ENCODE data around the gene SFXN5. TPM values are rescaled to one million over a fixed set of nuclear protein-coding genes. Genes with fewer than 3 reads are reported as not detected.

SFXN5 gene
- total RNA-seq, 1 donor from 2014 or later, result 9.8 TPM

DNA sequence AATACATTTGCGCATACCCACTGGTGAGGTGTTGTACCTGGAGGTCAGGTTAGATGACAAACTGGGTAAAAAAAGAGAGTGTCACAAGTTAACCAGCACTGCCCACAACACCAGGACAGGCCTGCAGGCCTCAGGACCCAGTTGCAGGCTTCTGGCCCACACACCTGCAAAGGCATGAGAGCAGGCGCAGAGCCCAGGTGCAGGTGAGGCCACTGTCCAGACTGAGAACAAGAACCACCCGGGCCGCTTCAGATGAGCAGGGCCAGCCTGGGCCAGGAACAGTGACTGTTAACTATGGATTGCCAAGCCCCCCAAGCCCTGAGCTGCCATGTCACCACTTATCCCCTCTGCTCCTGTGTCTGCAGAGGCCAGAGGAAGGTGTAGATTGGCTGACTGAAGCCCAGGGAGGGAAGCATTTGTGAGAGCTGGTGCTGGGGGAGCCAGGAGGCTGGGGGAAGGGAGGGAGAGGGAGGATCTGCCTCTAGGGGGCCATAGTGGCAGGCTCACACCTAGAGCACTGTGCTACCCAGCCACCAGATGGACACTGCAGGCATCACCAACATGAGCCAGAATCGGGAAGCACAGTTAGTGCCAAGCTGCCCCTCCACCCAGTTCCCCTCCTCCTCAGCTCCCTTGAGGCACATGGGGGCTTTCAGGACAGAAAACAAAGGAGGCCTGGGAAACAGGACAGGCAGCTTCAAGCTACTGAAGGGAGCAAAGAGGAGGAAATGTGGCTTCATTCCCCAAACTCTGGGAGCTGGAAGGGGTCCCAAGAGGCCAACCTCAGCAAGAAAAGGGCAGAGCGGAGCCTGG, 35.4 kb downstream of the SFXN5 start:
- no peak for DNase-seq (ENCODE audit: extremely low spot score in 2 of 2)
- H3K4me1 ChIP-seq, result no peaks in the 10 kb centered on the region
- no peak overlapping the region for H3K27ac ChIP-seq
- no peaks in the 10 kb centered on the region for H3K9me3 ChIP-seq
- intact Hi-C loops (cut with DNase I), result no loop called here
- no peaks in the 10 kb centered on the region for H3K27me3 ChIP-seq
- H3K4me3 ChIP-seq, result no peak overlapping the region
- H3K36me3 ChIP-seq, result peaks cover 0 to 8% of the 10 kb centered on the region in 2 donors
- TF ChIP-seq POLR2A (IDR thresholded peaks at IDR 0.05), result no peak
- no peak for TF ChIP-seq POLR2AphosphoS5 (IDR thresholded peaks at IDR 0.05; ENCODE audit: insufficient read depth in 1 of 2, low read depth in 1 of 2)
- TF ChIP-seq CTCF (IDR thresholded peaks at IDR 0.05), result no peak

DNA sequence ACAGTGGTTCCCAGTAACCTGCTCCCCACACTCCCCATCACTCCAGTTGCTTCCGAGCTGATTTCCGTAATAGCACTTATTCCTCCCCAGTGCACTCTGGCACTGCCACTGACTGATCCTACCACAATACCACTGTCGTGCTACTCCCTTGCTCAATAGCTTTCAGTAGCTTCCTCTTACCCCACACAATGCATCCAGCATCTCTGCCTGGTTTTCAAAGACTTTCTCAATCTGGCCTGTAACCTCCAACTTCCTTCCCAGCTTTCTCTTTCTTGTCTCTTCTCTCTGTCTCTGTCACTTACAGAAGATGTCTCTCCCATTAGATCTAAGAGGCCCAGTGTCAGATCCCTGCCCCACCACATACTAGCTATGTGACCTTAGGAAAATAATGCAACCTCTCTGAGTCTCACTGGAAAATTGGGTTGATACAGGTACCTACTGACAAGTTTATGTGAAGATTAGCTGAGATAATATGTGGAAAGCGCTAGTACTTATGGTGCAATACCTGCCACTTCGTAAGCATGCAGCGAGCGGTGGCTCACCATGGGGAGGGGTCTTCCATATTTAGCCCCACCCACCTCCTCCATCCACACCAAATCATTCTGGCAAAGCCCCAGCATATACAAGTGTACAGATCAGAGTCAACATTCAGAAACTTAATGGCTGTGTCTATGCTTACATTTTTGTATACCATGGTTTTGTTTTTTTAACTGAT, 36.7 kb downstream of the SFXN5 start:
- H3K4me1 ChIP-seq, result no peaks in the 10 kb centered on the region
- intact Hi-C loops (cut with DNase I), result no loop called here
- H3K36me3 ChIP-seq, result peaks cover 0 to 3% of the 10 kb centered on the region in 2 donors
- H3K27me3 ChIP-seq, result no peaks in the 10 kb centered on the region
- no peaks in the 10 kb centered on the region for H3K9me3 ChIP-seq
- no peak for TF ChIP-seq POLR2AphosphoS5 (IDR thresholded peaks at IDR 0.05; ENCODE audit: insufficient read depth in 1 of 2, low read depth in 1 of 2)
- no peak for TF ChIP-seq POLR2A (IDR thresholded peaks at IDR 0.05)
- no peak for TF ChIP-seq CTCF (IDR thresholded peaks at IDR 0.05)
- H3K27ac ChIP-seq, result no peak overlapping the region
- H3K4me3 ChIP-seq, result no peak overlapping the region
- no peak for DNase-seq (ENCODE audit: extremely low spot score in 2 of 2)

DNA sequence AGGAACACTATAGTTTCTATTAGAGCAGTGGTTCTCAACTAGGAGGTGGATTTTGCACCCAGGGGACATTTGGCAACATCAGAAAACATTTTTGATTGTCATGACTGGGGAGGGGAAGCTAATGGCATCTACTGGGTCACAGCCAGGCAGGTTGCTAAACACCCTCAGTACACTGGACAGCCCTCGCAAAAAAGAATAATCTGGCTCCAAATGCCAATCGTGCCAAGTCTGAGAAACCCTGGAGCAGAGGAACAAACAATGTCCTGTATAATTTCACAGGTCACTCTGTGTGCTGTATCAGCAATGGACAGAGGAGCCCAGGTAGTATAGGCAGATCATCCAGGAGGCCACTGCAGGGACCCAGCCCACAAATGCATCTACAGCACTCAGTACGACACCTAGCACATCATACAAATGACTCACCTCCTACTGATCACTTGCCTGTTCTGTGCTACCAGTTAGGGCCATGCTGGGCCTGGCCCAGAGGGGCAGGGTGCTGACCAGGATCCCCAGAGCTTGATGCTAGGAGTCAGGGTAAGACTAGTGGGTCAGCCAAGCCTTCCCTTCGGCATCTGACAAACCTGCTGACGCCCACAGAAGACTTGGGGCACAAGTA, 37.6 kb downstream of the SFXN5 start:
- no peak for DNase-seq (ENCODE audit: extremely low spot score in 2 of 2)
- no peaks in the 10 kb centered on the region for H3K36me3 ChIP-seq
- no peak for TF ChIP-seq POLR2AphosphoS5 (IDR thresholded peaks at IDR 0.05; ENCODE audit: insufficient read depth in 1 of 2, low read depth in 1 of 2)
- TF ChIP-seq CTCF (IDR thresholded peaks at IDR 0.05), result no peak
- TF ChIP-seq POLR2A (IDR thresholded peaks at IDR 0.05), result no peak
- no peaks in the 10 kb centered on the region for H3K9me3 ChIP-seq
- H3K4me1 ChIP-seq, result no peaks in the 10 kb centered on the region
- H3K27me3 ChIP-seq, result no peaks in the 10 kb centered on the region
- intact Hi-C loops (cut with DNase I), result no loop called here
- no peak overlapping the region for H3K4me3 ChIP-seq
- no peak overlapping the region for H3K27ac ChIP-seq

- no peaks in the 10 kb centered on the region for H3K36me3 ChIP-seq
- no peak overlapping the region for H3K4me3 ChIP-seq
- H3K27me3 ChIP-seq, result no peaks in the 10 kb centered on the region
- no peaks in the 10 kb centered on the region for H3K4me1 ChIP-seq
- TF ChIP-seq CTCF (IDR thresholded peaks at IDR 0.05) (no peak), POLR2A (IDR thresholded peaks at IDR 0.05) (no peak), POLR2AphosphoS5 (IDR thresholded peaks at IDR 0.05; ENCODE audit: insufficient read depth in 1 of 2, low read depth in 1 of 2) (no peak)
- no peak for DNase-seq (ENCODE audit: extremely low spot score in 2 of 2)
- H3K9me3 ChIP-seq, result no peaks in the 10 kb centered on the region
- H3K27ac ChIP-seq, result no peak overlapping the region
- intact Hi-C loops (cut with DNase I), result no loop called here
Measured at GRCh38 chr2:73033142-73033765, 38.3 kb downstream of the SFXN5 start.

Measured in vagina (tissue), 2 donors.